Muscle layer of colon (tissue), 2 donors: ENCODE measurements around the gene DAZAP2.
"Not testable (repeated sequence)": the region's sequence is repeated elsewhere in the genome, so short reads cannot be mapped to it uniquely, and the experiment has no call there.

Source experiments
- H3K27ac ChIP-seq: one replicate; pipeline ENCODE4 v1.7.0; 2013; ENCODE audit warnings: low read depth, mild to moderate bottlenecking, low read length, moderate library complexity
- H3K27me3 ChIP-seq, 2 donors: one replicate each; pipeline ENCODE4 v1.7.0; 2013; ENCODE audit warnings: low read length in 2 of 2, mild to moderate bottlenecking in 2 of 2; ENCODE audit not compliant: insufficient read depth in 2 of 2, control insufficient read depth in 1 of 2
- H3K36me3 ChIP-seq: one replicate; pipeline ENCODE4 v1.7.0; 2013; ENCODE audit warnings: mild to moderate bottlenecking, low read length; ENCODE audit not compliant: insufficient read depth
- H3K4me1 ChIP-seq: one replicate; pipeline ENCODE4 v1.7.0; 2013; ENCODE audit warnings: mild to moderate bottlenecking, low read length; ENCODE audit not compliant: insufficient read depth
- H3K4me3 ChIP-seq, 2 donors: one replicate each; pipeline ENCODE4 v1.7.0; 2013; ENCODE audit warnings: low read length in 2 of 2, low read depth in 1 of 2, mild to moderate bottlenecking in 1 of 2, moderate library complexity in 1 of 2
- H3K9ac ChIP-seq: one replicate; pipeline ENCODE4 v1.7.0; 2013; ENCODE audit warnings: low read length
- H3K9me3 ChIP-seq: one replicate; pipeline ENCODE4 v1.7.0; 2013; ENCODE audit warnings: mild to moderate bottlenecking, low read length
- donor health status: abdominal sarcoma.
- donor health status: Adenocarcinoma of cecum.

DAZAP2 gene

GRCh38 chr12:51262758-51263177, 24.1 kb downstream of the DAZAP2 start:
- H3K4me1 ChIP-seq = no peaks in the 10 kb centered on the region
- no peak overlapping the region for H3K4me3 ChIP-seq
- H3K9ac ChIP-seq = no peak overlapping the region
- no peaks in the 10 kb centered on the region for H3K36me3 ChIP-seq
- no peaks in the 10 kb centered on the region for H3K27me3 ChIP-seq
- no peaks in the 10 kb centered on the region for H3K9me3 ChIP-seq
- H3K27ac ChIP-seq = no peak overlapping the region

GRCh38 chr12:51263341-51263740, 24.7 kb downstream of the DAZAP2 start:
- no peak overlapping the region for H3K27ac ChIP-seq
- H3K9ac ChIP-seq = no peak overlapping the region
- no peaks in the 10 kb centered on the region for H3K27me3 ChIP-seq
- no peak overlapping the region for H3K4me3 ChIP-seq
- H3K9me3 ChIP-seq = no peaks in the 10 kb centered on the region
- H3K36me3 ChIP-seq = no peaks in the 10 kb centered on the region
- no peaks in the 10 kb centered on the region for H3K4me1 ChIP-seq

- H3K27me3 ChIP-seq = no peaks in the 10 kb centered on the region
- H3K4me1 ChIP-seq = no peaks in the 10 kb centered on the region
- no peaks in the 10 kb centered on the region for H3K36me3 ChIP-seq
- H3K4me3 ChIP-seq = no peak overlapping the region
- H3K27ac ChIP-seq = no peak overlapping the region
- no peak overlapping the region for H3K9ac ChIP-seq
- H3K9me3 ChIP-seq = no peaks in the 10 kb centered on the region
Measured at GRCh38 chr12:51264297-51264696, 25.7 kb downstream of the DAZAP2 start.

GRCh38 chr12:51265024-51265423, 26.4 kb downstream of the DAZAP2 start:
- Histone ChIP-seq H3K27me3 (no peaks in the 10 kb centered on the region), H3K27ac (no peak overlapping the region), H3K36me3 (no peaks in the 10 kb centered on the region), H3K9ac (no peak overlapping the region), H3K4me3 (no peak overlapping the region), H3K9me3 (no peaks in the 10 kb centered on the region), H3K4me1 (no peaks in the 10 kb centered on the region)

- Histone ChIP-seq H3K9ac (no peak overlapping the region), H3K27me3 (no peaks in the 10 kb centered on the region), H3K4me3 (no peak overlapping the region), H3K27ac (no peak overlapping the region), H3K36me3 (no peaks in the 10 kb centered on the region), H3K9me3 (no peaks in the 10 kb centered on the region), H3K4me1 (no peaks in the 10 kb centered on the region)
Measured at GRCh38 chr12:51269174-51270066, 30.8 kb downstream of the DAZAP2 start.

- H3K36me3 ChIP-seq = no peaks in the 10 kb centered on the region
- H3K4me3 ChIP-seq = peak within 1 kb of the TSS; percentile 65 to 66
- no peaks in the 10 kb centered on the region for H3K27me3 ChIP-seq
- no peak within 1 kb of the TSS for H3K9ac ChIP-seq
- no peaks in the 10 kb centered on the region for H3K9me3 ChIP-seq
- H3K27ac ChIP-seq = no peak within 1 kb of the TSS
- H3K4me1 ChIP-seq = no peaks in the 10 kb centered on the region
Measured at GRCh38 chr12:51270067-51270950, 31.7 kb downstream of the DAZAP2 start, which contains the start of gene SMAGP. Gene SMAGP, minus strand, starts transcription at chr12:51270415. Its CDS starts 1,137 bp downstream, at chr12:51269278.

GRCh38 chr12:51270951-51271518, 32.4 kb downstream of the DAZAP2 start:
- Histone ChIP-seq H3K27me3 (no peaks in the 10 kb centered on the region), H3K4me1 (no peaks in the 10 kb centered on the region), H3K27ac (no peak overlapping the region), H3K9me3 (no peaks in the 10 kb centered on the region), H3K4me3 (peak overlapping the region; percentile 65 to 66), H3K9ac (no peak overlapping the region), H3K36me3 (no peaks in the 10 kb centered on the region)

GRCh38 chr12:51272810-51273209, 34.2 kb downstream of the DAZAP2 start:
- not testable (repeated sequence) for H3K4me1 ChIP-seq, H3K36me3 ChIP-seq, H3K4me3 ChIP-seq, H3K9ac ChIP-seq, H3K27ac ChIP-seq, H3K27me3 ChIP-seq, H3K9me3 ChIP-seq

GRCh38 chr12:51275088-51275487, 36.5 kb downstream of the DAZAP2 start:
- no peaks in the 10 kb centered on the region for H3K4me1 ChIP-seq
- H3K9ac ChIP-seq = no peak overlapping the region
- H3K9me3 ChIP-seq = no peaks in the 10 kb centered on the region
- H3K27ac ChIP-seq = no peak overlapping the region
- no peaks in the 10 kb centered on the region for H3K36me3 ChIP-seq
- no peak overlapping the region for H3K4me3 ChIP-seq
- H3K27me3 ChIP-seq = no peaks in the 10 kb centered on the region

- Histone ChIP-seq H3K4me1 (no peaks in the 10 kb centered on the region), H3K27ac (no peak overlapping the region), H3K36me3 (no peaks in the 10 kb centered on the region), H3K9me3 (no peaks in the 10 kb centered on the region), H3K9ac (no peak overlapping the region), H3K27me3 (no peaks in the 10 kb centered on the region), H3K4me3 (no peak overlapping the region)
Measured at GRCh38 chr12:51281202-51281924, 42.7 kb downstream of the DAZAP2 start.

GRCh38 chr12:51285843-51286242, 47.2 kb downstream of the DAZAP2 start:
- no peaks in the 10 kb centered on the region for H3K9me3 ChIP-seq
- no peaks in the 10 kb centered on the region for H3K27me3 ChIP-seq
- H3K4me1 ChIP-seq = no peaks in the 10 kb centered on the region
- H3K27ac ChIP-seq = no peak overlapping the region
- H3K4me3 ChIP-seq = no peak overlapping the region
- no peaks in the 10 kb centered on the region for H3K36me3 ChIP-seq
- no peak overlapping the region for H3K9ac ChIP-seq
